GM13977 (cell line): ENCODE measurements around the gene MACROD2.

Source experiments
- DNase-seq: peaks from one replicate; pipeline ENCODE4 v3.0.0; 2012; ENCODE audit warnings: low spot score
- CTCF ChIP-seq: IDR thresholded peaks from 2 replicates; pipeline ENCODE4 v1.5.1; 2012; ENCODE audit warnings: mild to moderate bottlenecking, control low read depth; ENCODE audit not compliant: insufficient read depth; ENCODE audit errors: extremely low read depth, missing control alignments
- in situ Hi-C: fragments of 300-500 bp; cut with MboI; formaldehyde crosslinking; loops from one replicate; pipeline ENCODE4 v1.12.0; 2022; ENCODE audit warnings: low sequenced_read_pairs, low pct_unique_long_range_greater_than_20kb, mixed read lengths, inconsistent platforms; ENCODE audit not compliant: unreplicated experiment

MACROD2 gene

GRCh38 chr20:15107931-15108330, 1112.6 kb downstream of the MACROD2 start:
- no peak for TF ChIP-seq CTCF
- in situ Hi-C loops, result no loop called here
- DNase-seq, result no peak

DNA sequence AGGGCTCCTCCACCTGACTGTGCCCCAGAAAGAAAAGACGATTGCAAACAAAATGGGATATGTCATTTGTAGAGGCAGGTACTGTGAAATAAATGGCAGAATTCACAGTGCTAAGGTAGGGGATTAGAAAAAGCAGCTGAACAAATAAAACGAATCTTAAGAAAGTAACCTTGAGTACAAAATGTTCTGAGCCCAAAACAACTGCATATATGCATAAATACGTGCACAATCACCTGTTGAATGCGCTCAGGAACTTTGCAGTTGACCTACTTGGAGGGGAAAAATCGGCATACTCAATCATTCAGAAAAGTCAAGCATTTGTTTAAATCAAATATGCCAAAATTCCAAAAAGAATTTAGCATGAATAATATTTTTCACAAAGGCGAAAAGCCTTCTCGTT, 1114.2 kb downstream of the MACROD2 start:
- no peak for DNase-seq
- no peak for TF ChIP-seq CTCF
- in situ Hi-C loops, result no loop called here

GRCh38 chr20:15111654-15112053, 1116.3 kb downstream of the MACROD2 start:
- no peak for TF ChIP-seq CTCF
- DNase-seq, result no peak
- in situ Hi-C loops, result no loop called here

DNA sequence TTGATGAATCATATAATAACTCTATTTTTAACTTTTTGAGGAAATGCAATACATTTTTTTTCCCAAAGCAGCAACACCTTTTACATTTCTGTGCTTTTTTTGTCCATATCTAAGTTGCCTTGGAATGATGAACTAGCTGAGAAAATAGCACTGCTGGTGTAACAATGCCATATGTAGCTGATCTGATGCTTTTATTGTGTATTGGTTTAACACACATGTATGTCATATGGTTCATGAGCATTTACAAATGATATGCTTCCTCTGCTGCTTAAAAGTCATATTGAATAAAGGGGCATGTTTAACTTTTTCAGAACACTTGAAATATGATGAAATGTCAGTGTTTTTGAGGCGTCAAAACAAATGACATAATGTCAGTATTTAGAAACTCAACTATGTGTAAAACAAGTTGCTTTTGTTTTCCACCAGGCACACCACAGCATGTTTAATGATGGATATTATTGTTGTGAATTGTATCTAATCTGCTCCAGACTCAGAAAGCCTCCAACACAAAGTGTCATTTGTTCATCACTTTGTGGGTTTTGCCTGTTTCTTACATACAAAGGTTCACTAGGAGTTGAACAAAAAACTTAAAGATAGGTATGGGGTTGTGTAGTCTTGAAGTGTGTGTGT, 1117.9 kb downstream of the MACROD2 start:
- DNase-seq, result no peak
- in situ Hi-C loops, result no loop called here
- no peak for TF ChIP-seq CTCF

DNA sequence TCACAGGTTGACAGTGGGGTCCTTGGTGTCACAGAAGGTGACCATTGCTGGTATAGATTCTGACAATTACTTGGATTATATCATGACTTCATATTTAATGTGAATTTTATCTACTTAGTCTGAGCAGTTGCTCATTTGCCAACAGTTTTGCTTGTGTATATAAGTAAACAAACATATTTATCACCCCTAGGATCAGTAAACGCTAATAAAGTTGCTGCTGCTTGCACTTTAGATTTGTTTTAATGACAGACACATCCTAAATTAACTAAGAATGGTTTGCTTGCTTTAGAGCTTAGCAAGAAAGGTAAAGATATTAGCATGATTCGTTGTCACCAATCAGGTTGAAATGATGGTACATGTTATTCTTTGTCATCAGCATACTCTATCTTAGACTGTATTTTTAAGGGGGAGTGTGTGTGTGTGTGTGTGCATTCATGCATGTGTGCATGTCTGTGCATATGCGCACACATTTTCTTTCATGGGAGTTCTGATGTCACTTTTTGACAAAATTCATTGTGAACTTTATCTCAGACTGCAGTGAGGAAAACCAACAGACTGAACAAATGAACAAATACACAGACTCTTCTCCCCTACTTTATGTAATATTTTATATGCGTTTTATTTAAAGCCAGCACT, 1124.7 kb downstream of the MACROD2 start:
- DNase-seq, result no peak

GRCh38 chr20:15122613-15123012, 1127.3 kb downstream of the MACROD2 start:
- in situ Hi-C loops, result no loop called here
- no peak for TF ChIP-seq CTCF
- DNase-seq, result no peak

More for the DNA sequence above, 1124.7 kb downstream of the MACROD2 start:
- no peak for TF ChIP-seq CTCF
- in situ Hi-C loops, result no loop called here

- in situ Hi-C loops, result no loop called here
- no peak for TF ChIP-seq CTCF
- no peak for DNase-seq
These were observed 1135.9 kb downstream of the MACROD2 start for GRCh38 chr20:15131176-15131575.
